ENCODE data around the gene KRTAP5-6.

Gene KRTAP5-6

DNA sequence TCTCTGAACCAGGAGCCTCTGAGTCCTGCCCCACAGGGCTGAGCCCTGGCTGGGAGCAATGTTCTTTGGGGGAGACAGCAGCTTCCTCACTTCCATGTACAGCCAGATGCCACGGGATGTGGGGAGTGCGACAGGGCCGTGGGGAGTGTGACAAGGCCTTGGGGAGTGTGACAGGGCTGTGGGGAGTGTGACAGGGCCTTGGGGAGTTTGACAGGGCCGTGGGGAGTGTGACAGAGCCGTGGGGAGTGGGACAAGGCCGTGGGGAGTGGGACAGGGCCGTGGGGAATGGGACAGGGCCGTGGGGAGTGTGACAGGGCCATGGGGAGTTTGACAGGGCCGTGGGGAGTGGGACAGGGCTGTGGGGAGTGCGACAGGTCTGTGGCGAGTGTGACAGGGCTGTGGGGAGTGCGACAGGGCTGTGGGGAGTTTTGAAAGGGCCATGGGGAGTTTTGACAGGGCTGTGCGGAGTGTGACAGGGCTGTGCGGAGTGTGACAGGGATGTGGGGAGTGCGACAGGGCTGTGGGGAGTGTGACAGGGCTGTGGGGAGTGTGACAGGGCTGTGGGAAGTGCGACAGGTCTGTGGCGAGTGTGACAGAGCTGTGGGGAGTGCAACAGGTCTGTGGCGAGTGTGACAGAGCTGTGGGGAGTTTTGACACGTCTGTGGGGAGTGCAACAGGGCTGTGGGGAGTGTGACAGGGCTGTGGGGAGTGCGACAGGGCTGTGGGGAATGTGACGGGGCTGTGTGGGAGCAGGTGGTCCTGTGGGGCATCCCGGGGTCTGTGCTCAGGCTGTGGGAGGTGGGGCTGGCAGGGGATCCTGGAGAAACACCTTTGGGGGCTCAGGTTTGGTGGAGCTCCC, 6.6 kb upstream of the KRTAP5-6 start:
- Mint-ChIP-seq H3K9me3 (peaks cover 3% of the 10 kb centered on the region), H3K4me1 (peaks cover 29% of the 10 kb centered on the region), H3K4me3 (no peak overlapping the region), H3K27me3 (ENCODE audit: low read depth, poor library complexity) (peaks cover 19% of the 10 kb centered on the region), H3K27ac (no peak overlapping the region), H3K36me3 (ENCODE audit: low read depth) (no peaks in the 10 kb centered on the region)
- no peak for DNase-seq
- TF ChIP-seq, protein P1, sequence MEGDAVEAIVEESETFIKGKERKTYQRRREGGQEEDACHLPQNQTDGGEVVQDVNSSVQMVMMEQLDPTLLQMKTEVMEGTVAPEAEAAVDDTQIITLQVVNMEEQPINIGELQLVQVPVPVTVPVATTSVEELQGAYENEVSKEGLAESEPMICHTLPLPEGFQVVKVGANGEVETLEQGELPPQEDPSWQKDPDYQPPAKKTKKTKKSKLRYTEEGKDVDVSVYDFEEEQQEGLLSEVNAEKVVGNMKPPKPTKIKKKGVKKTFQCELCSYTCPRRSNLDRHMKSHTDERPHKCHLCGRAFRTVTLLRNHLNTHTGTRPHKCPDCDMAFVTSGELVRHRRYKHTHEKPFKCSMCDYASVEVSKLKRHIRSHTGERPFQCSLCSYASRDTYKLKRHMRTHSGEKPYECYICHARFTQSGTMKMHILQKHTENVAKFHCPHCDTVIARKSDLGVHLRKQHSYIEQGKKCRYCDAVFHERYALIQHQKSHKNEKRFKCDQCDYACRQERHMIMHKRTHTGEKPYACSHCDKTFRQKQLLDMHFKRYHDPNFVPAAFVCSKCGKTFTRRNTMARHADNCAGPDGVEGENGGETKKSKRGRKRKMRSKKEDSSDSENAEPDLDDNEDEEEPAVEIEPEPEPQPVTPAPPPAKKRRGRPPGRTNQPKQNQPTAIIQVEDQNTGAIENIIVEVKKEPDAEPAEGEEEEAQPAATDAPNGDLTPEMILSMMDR (IDR thresholded peaks at IDR 0.05): no peak

DNA sequence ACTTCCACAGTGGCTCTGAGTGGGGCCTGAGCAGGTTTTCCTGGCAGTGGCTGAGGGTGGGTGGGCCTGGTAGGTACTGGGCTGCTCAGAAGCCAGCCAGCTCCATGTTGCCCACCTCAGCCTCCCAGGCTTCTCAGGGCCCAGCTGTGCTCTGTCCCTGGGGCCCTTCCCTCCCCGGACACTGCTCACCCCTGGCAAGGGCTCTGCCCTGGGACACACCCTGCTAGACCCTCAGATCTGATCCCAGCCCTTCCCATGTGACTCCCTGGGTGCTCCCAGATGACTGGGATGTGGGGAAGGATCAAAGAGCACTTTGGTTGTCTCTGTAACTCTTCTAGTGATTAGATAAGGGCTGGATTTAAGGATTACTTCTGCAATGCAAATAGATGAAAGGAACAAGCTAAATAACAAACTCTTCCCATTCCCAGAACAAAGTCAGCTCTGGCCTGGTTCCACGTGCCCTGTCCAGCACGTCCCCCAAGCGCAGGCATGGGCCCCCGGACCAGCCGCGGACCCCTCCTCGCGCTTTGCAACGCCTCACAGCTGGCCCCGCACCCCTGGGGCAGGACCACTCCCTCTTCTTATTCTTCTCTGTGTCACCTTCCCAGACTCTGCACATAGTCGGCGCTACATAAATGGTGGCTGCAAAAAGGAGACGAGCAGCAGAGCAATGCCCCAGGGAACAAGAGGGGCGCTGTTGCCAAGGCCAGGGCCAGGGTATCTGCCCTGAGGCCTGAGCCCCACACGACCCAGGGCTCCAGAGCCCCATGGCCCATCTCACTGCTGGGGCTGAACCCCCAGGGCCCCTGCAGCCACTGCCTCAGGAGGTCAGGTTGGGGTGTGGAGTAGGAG, 5.7 kb upstream of the KRTAP5-6 start:
- TF ChIP-seq, protein P1 (IDR thresholded peaks at IDR 0.05): no peak
- Mint-ChIP-seq H3K4me3 (no peak overlapping the region), H3K27me3 (ENCODE audit: low read depth, poor library complexity) (peaks cover 24% of the 10 kb centered on the region), H3K4me1 (peaks cover 24% of the 10 kb centered on the region), H3K9me3 (peaks cover 8% of the 10 kb centered on the region), H3K27ac (no peak overlapping the region), H3K36me3 (ENCODE audit: low read depth) (no peaks in the 10 kb centered on the region)
- no peak for DNase-seq

DNA sequence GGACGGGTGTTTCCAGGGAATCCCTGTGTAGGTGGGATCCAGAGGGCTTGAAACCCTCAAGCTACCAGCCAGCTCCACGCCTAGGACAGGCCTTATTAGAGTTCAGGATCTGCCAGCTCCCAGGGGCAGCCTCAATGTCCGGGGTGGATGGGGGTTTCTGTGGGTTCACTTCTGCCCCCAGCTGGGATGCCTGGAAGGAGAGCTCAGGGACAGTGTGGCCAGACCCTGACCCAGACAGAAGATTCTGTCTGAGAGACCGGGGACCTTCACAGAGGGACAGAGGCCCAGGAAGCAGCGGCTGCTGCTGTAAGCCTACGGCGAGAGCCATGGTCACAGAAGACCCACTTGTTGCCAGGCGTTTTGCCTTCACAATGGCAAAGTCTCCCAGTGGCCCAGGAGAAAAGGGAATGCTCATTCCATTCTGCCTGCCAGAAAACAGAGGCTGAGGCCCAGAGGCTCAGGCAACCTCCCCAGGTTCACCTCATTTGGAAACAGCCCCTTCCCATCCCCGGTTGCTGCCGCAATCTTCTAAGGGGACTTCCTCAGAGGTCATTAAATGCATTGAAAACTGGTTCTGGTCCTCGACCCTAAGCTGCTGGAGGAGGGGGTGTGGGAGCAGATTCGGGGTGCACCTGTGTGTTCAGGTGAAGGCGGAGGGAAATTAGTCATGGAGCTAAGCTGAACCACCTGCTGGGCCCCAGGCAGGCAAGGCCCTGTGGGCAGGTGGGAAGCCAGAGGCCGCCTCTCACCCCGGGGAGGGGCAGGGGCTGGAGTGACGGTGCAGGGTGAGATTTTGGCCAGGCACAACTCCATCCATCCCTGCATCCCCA, 4.9 kb upstream of the KRTAP5-6 start:
- peaks cover 9% of the 10 kb centered on the region for H3K9me3 Mint-ChIP-seq
- H3K27ac Mint-ChIP-seq: no peak overlapping the region
- TF ChIP-seq, protein P1 (IDR thresholded peaks at IDR 0.05): no peak
- H3K4me3 Mint-ChIP-seq: no peak overlapping the region
- H3K27me3 Mint-ChIP-seq (ENCODE audit: low read depth, poor library complexity): peaks cover 29% of the 10 kb centered on the region
- peaks cover 24% of the 10 kb centered on the region for H3K4me1 Mint-ChIP-seq
- no peak for DNase-seq
- H3K36me3 Mint-ChIP-seq (ENCODE audit: low read depth): no peaks in the 10 kb centered on the region

DNA sequence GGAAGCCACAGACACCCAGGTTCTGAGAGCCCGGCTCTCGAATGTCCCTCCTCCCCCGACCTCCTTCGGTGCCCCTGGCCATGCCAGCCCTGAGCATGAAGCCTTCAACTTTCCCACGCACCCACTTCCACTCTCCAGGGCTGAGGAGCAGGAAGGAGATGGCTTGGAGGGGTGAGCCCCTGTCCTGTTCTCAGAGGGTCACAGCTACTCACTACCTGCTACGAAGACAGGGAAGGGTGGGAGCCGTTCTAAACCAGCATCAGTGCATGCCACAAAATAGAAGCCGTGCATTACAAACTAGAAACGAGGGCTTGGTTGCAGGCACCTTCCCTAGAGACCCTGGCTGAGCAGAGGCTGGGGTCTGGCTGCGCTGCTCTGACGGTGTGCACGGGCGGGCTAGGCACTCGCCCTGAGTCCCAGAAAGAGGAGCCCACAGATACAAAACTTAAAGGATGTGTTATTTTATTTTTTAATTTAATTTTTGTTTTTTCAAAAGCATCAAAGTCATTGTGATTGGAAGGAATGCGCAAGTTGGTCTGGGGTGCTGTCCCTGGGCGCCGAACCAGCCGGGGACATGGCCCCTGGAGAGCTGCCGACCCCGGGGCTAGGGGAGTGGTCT, 4.2 kb upstream of the KRTAP5-6 start:
- no peak for DNase-seq
- H3K27ac Mint-ChIP-seq: no peak overlapping the region
- H3K27me3 Mint-ChIP-seq (ENCODE audit: low read depth, poor library complexity): peaks cover 33% of the 10 kb centered on the region
- TF ChIP-seq, protein P1 (IDR thresholded peaks at IDR 0.05): no peak
- H3K4me3 Mint-ChIP-seq: peak overlapping the region; percentile 79
- H3K4me1 Mint-ChIP-seq: peaks cover 24% of the 10 kb centered on the region
- H3K36me3 Mint-ChIP-seq (ENCODE audit: low read depth): no peaks in the 10 kb centered on the region
- H3K9me3 Mint-ChIP-seq: peaks cover 12% of the 10 kb centered on the region

DNA sequence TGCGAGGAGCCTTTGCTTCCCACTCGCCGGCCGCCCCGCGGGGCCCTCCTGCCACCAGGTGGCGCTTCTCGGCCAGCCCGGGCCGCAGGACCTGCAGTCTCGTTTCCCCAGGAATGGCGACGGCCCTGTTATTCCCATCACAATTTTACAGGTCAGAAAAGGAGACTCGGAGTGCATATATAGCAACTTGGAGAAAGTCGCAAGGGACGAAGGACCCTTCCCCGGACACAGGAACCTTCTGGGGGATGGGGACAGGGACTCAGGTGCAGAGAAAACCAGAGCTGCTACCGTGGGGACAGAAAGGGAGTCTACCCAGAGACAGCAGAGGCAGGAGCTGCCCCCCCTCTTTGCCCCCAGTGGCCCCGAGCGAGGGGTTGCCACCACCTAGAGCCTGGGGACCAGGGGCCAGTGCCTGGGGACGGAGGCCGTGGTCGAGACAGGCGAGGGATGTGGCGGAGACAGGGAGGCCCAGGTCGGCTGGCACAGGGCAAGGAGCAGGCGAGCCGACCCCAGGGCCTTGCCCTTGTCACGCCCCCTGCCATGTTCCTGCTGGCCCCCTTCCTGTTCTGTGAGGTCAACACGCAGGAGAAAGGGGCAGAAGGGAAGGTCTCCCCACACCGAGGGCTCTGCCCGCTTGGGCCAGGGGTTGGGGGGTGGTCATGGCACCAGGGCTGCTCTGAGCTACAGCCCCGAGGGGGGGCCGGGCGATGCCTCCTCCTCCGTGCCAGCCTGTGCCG, 3.5 kb upstream of the KRTAP5-6 start:
- Mint-ChIP-seq H3K27me3 (ENCODE audit: low read depth, poor library complexity) (peaks cover 37% of the 10 kb centered on the region), H3K4me3 (peak overlapping the region; percentile 79), H3K27ac (no peak overlapping the region), H3K4me1 (peaks cover 24% of the 10 kb centered on the region), H3K9me3 (peaks cover 10% of the 10 kb centered on the region), H3K36me3 (ENCODE audit: low read depth) (no peaks in the 10 kb centered on the region)
- TF ChIP-seq, protein P1 (IDR thresholded peaks at IDR 0.05): peak; percentile 92
- peak; percentile 96 for DNase-seq

Data from nephron progenitor cell (in vitro differentiated cells).